GM12873 (cell line): Measurements from ENCODE around the gene FEN1.

Experiments
- TF ChIP-seq, protein P1 (sequence below): IDR thresholded peaks from 2 replicates; pipeline ENCODE4 v1.5.1; 2012; ENCODE audit warnings: low read depth, mild to moderate bottlenecking, moderate library complexity, low read length, control low read depth; ENCODE audit not compliant: insufficient read depth; ENCODE audit errors: missing control alignments

Gene FEN1, protein sequence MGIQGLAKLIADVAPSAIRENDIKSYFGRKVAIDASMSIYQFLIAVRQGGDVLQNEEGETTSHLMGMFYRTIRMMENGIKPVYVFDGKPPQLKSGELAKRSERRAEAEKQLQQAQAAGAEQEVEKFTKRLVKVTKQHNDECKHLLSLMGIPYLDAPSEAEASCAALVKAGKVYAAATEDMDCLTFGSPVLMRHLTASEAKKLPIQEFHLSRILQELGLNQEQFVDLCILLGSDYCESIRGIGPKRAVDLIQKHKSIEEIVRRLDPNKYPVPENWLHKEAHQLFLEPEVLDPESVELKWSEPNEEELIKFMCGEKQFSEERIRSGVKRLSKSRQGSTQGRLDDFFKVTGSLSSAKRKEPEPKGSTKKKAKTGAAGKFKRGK

DNA sequence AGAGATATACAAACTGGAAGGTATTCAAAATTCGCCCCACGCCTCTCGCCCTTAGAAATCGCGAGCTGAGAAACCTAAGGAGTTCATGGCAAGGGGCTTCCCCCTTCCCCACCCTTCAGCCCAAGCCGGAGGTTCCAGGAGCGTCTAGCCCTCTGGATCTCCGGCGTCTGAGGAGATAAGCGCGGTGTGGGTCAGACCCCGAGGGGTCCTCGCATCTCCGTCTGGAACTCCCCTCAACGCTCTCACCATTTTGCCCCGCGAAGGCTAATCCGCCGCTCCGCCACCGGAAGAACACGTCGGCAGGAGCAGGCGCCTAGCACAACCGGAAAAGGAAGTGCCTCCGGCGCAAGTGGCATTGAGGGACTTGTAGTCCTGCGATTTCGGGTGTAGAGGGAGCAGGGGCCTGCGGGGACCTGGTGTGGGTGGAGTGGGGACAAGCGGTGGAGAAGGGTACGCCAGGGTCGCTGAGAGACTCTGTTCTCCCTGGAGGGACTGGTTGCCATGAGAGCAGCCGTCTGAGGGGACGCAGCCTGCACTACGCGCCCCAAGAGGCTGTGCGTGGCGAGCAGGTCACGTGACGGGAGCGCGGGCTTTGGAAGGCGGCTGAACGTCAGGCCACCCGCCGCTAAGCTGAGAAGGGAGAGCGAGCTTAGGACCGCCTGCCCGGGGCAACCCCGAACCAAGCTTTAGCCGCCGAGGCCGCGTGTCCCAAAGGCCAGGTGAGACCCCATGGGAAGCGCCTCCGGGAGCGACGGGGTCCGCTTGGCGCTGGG lies at the start of gene FEN1, which contains the start of gene TMEM258:
FEN1 (plus strand) TSS at position 602 of the 773 bp plus-strand sequence. CDS start 2,451 bp downstream, outside the sequence.
TMEM258 (minus strand) TSS at position 290 of the 773 bp plus-strand sequence; CDS start at position 249, 41 bp downstream.
- TF ChIP-seq, protein P1, sequence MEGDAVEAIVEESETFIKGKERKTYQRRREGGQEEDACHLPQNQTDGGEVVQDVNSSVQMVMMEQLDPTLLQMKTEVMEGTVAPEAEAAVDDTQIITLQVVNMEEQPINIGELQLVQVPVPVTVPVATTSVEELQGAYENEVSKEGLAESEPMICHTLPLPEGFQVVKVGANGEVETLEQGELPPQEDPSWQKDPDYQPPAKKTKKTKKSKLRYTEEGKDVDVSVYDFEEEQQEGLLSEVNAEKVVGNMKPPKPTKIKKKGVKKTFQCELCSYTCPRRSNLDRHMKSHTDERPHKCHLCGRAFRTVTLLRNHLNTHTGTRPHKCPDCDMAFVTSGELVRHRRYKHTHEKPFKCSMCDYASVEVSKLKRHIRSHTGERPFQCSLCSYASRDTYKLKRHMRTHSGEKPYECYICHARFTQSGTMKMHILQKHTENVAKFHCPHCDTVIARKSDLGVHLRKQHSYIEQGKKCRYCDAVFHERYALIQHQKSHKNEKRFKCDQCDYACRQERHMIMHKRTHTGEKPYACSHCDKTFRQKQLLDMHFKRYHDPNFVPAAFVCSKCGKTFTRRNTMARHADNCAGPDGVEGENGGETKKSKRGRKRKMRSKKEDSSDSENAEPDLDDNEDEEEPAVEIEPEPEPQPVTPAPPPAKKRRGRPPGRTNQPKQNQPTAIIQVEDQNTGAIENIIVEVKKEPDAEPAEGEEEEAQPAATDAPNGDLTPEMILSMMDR, result no peak

DNA sequence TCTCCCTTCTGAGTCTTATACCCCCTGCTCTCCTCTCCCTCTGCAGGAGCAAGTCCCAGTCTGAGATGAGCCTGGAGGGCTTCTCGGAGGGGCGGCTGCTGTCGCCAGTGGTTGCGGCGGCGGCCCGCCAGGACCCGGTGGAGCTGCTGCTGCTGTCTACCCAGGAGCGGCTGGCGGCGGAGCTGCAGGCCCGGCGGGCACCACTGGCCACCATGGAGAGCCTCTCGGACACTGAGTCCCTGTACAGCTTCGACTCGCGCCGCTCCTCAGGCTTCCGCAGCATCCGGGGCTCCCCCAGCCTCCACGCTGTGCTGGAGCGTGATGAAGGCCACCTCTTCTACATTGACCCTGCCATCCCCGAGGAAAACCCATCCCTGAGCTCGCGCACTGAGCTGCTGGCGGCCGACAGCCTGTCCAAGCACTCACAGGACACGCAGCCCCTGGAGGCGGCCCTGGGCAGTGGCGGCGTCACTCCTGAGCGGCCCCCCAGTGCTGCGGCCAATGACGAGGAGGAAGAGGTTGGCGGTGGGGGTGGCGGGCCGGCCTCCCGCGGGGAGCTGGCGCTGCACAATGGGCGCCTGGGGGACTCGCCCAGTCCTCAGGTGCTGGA lies 49.1 kb upstream of the FEN1 start:
- TF ChIP-seq, protein P1, result no peak

DNA sequence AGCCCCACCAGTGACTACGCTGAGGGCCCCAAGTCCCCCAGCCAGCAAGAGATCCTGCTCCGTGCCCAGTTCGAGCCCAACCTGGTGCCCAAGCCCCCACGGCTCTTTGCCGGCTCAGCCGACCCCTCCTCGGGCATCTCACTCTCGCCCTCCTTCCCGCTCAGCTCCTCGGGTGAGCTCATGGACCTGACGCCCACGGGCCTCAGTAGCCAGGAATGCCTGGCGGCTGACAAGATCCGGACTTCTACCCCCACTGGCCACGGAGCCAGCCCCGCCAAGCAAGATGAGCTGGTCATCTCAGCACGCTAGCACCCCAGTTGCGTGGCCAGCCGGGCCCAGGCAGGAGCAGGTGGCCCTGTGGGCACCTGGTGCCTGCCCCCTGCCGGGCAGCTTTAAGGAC lies 48.5 kb upstream of the FEN1 start:
- TF ChIP-seq, protein P1, result no peak

DNA sequence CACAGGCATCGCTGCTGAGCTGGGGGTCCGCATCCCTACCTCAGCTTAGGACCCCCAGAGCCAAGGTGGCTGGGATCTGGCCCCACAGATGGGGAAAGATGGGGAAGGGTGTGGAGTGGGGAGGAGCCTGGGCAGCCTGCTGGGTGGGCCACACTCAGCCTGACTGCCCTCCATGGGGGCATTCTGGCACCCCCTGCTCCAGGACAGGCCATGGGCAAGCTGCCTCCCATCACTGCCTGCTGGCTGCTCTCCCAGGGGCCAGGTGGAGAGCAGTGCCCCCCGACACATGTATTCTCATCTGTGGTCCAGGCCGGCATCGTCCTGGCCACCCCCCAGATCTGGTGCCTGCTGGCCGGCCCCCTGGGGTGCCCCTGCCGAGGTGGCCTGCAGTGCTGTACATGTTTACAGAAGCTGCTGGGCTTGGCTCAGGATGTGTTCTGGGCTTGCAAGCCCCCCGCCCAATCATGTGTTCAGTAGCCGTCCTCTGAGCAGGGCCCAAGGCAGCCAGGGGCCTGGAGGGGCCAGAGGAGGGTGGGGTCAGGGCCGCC lies 48.0 kb upstream of the FEN1 start:
- TF ChIP-seq, protein P1, result no peak

GRCh38 chr11:61745781-61746441 lies 46.8 kb upstream of the FEN1 start:
- TF ChIP-seq, protein P1, result no peak

DNA sequence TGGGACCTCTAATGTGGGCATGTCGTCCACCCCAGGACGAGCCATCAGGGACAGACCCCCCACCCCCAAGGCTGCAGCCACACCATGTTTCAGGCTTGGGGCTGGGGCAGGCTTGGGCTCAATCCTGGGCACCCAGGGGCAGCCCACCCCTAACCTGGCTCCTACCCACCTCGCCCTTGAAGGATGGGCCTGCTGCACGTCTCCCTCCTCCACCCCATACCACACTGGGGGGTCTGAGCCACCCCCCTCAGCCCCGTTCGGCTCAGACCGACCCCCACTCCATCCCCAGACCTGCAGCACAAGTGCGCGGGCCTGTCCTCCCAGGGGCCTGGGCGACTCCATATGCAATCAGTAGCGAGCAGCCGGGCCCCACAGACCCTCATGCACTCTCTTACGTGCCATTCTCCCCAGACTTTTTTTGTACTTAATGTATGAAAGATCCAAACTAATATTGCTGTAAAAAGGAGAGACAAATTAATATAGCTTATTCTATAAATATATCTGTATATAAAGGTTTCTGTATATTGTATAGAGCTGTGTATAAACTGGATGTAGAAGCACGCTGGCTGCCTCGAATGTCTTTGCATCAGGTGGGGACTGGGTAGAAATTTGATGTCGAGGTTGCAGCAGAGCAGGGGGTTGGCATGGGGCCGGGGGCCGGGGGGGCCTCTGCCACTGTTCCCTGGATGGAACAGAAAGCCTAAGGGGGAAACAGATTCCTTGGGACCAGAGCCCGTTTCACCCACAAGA lies 46.1 kb upstream of the FEN1 start:
- TF ChIP-seq, protein P1, result no peak
